MM.1S (cell line): Measurements from ENCODE around the gene OR2L5.

ENCODE experiments used
- DNase-seq: peaks from one replicate; pipeline ENCODE4 v3.0.0-alpha.2; 2015
- H2AFZ ChIP-seq: fragments of 300-600 bp; sonication (generic); 2 replicates; pipeline ENCODE4 v1.6.0; 2016; ENCODE audit warnings: antibody characterized with exemption, low read length
- H3F3A ChIP-seq: fragments of 300-600 bp; sonication (generic); 2 replicates; pipeline ENCODE4 v1.6.1; 2016; ENCODE audit warnings: mild to moderate bottlenecking, antibody characterized with exemption, low read length, moderate library complexity, mixed read lengths; ENCODE audit not compliant: insufficient read depth
- H3K27ac ChIP-seq: fragments of 300-600 bp; sonication (generic); 2 replicates; pipeline ENCODE4 v1.5.1; 2016; ENCODE audit warnings: mild to moderate bottlenecking, low read length
- H3K27me3 ChIP-seq: fragments of 300-600 bp; sonication (generic); replicated peaks from 2 replicates; pipeline ENCODE4 v1.6.0; 2016; ENCODE audit warnings: low read length; ENCODE audit not compliant: insufficient read depth
- H3K36me3 ChIP-seq: fragments of 300-600 bp; sonication (generic); replicated peaks from 2 replicates; pipeline ENCODE4 v1.6.1; 2016; ENCODE audit warnings: mild to moderate bottlenecking, low read length, mixed read lengths; ENCODE audit not compliant: insufficient read depth
- H3K4me1 ChIP-seq: fragments of 300-600 bp; sonication (generic); 2 replicates; pipeline ENCODE4 v1.6.1; 2016; ENCODE audit warnings: low read length, mixed read lengths
- H3K4me2 ChIP-seq: fragments of 300-600 bp; sonication (generic); 2 replicates; pipeline ENCODE4 v1.6.0; 2016; ENCODE audit warnings: low read depth, low read length
- H3K4me3 ChIP-seq: fragments of 300-600 bp; sonication (generic); 2 replicates; pipeline ENCODE4 v1.5.1; 2016; ENCODE audit warnings: low read length, mixed read lengths
- H3K79me2 ChIP-seq: fragments of 300-600 bp; sonication (generic); 2 replicates; pipeline ENCODE4 v1.6.1; 2016; ENCODE audit warnings: mixed run types, low read length, mixed read lengths
- H3K9ac ChIP-seq: fragments of 300-600 bp; sonication (generic); 2 replicates; pipeline ENCODE4 v1.6.1; 2016; ENCODE audit warnings: low read length, mixed read lengths
- H3K9me2 ChIP-seq: fragments of 300-600 bp; sonication (generic); replicated peaks from 2 replicates; pipeline ENCODE4 v1.6.1; 2016; ENCODE audit warnings: mild to moderate bottlenecking, low read length, mixed read lengths; ENCODE audit not compliant: insufficient read depth
- H3K9me3 ChIP-seq: fragments of 300-600 bp; sonication (generic); replicated peaks from 2 replicates; pipeline ENCODE4 v1.6.1; 2016; ENCODE audit warnings: mild to moderate bottlenecking, low read length, mixed read lengths; ENCODE audit not compliant: insufficient read depth
- H4K20me1 ChIP-seq: fragments of 300-600 bp; sonication (generic); 2 replicates; pipeline ENCODE4 v1.6.1; 2016; ENCODE audit warnings: mild to moderate bottlenecking, low read length, moderate library complexity, mixed read lengths; ENCODE audit not compliant: insufficient read depth
- EZH2 ChIP-seq: fragments of 300-600 bp; sonication (generic); optimal IDR thresholded peaks from 2 replicates; pipeline ENCODE3; 2017; ENCODE audit warnings: low read depth, mild to moderate bottlenecking, antibody characterized with exemption, low read length, mixed read lengths
- EZH2phosphoT487 ChIP-seq: fragments of 300-600 bp; sonication (generic); IDR thresholded peaks from 2 replicates; pipeline ENCODE4 v1.6.1; 2018; ENCODE audit warnings: antibody characterized with exemption, low read length
- TF ChIP-seq, protein P1 (sequence below): fragments of 300-600 bp; sonication (generic); IDR thresholded peaks from 2 replicates; pipeline ENCODE4 v1.5.1; 2016; ENCODE audit warnings: antibody characterized with exemption, low read length, mixed read lengths

The OR2L5 gene

GRCh38 chr1:248047008-248047407 is 33.5 kb downstream of the OR2L5 start:
- no peaks in the 10 kb centered on the region for H3K36me3 ChIP-seq
- no peaks in the 10 kb centered on the region for H3K9me3 ChIP-seq
- H3K27ac ChIP-seq: no peak overlapping the region
- no peaks in the 10 kb centered on the region; the same call in 1 of the 2 replicates for H3K9me2 ChIP-seq
- no peaks in the 10 kb centered on the region for H3K27me3 ChIP-seq
- no peak for TF ChIP-seq EZH2
- TF ChIP-seq EZH2phosphoT487: no peak
- no peak for DNase-seq
- H3K4me2 ChIP-seq: no peak overlapping the region
- peaks cover 12% of the 10 kb centered on the region for H3F3A ChIP-seq
- H4K20me1 ChIP-seq: no peaks in the 10 kb centered on the region
- no peak overlapping the region for H2AFZ ChIP-seq
- H3K4me1 ChIP-seq: peaks cover 4% of the 10 kb centered on the region; the same call in 1 of the 2 replicates
- H3K79me2 ChIP-seq: no peaks in the 10 kb centered on the region
- no peak overlapping the region for H3K9ac ChIP-seq
- H3K4me3 ChIP-seq: no peak overlapping the region

DNA sequence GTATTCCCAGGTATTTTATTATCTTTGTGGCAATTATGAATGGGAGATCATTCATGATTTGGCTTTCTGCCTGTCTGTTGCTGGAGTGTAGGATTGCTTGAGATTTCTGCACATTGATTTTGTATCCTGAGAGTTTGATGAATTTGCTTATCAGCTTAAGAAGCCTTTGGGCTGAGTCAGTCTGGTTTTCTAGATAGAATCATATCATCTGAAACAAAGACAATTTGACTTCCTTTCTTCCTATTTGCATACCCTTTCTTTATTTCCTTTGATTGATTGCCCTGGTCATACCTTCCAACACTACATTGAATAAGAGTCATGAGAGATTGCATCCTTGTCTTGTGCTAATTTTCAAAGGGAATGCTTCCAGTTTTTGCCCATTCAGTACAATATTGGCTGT is 41.2 kb downstream of the OR2L5 start:
- H3F3A ChIP-seq: no peaks in the 10 kb centered on the region
- no peaks in the 10 kb centered on the region for H3K79me2 ChIP-seq
- no peak overlapping the region for H2AFZ ChIP-seq
- H3K9me2 ChIP-seq: no peaks in the 10 kb centered on the region
- H3K4me1 ChIP-seq: no peaks in the 10 kb centered on the region
- H3K27me3 ChIP-seq: no peaks in the 10 kb centered on the region
- H3K4me2 ChIP-seq: no peak overlapping the region
- H3K36me3 ChIP-seq: no peaks in the 10 kb centered on the region
- no peak overlapping the region for H3K4me3 ChIP-seq
- H3K27ac ChIP-seq: no peak overlapping the region
- TF ChIP-seq EZH2phosphoT487: no peak
- TF ChIP-seq EZH2: no peak
- TF ChIP-seq, protein P1, sequence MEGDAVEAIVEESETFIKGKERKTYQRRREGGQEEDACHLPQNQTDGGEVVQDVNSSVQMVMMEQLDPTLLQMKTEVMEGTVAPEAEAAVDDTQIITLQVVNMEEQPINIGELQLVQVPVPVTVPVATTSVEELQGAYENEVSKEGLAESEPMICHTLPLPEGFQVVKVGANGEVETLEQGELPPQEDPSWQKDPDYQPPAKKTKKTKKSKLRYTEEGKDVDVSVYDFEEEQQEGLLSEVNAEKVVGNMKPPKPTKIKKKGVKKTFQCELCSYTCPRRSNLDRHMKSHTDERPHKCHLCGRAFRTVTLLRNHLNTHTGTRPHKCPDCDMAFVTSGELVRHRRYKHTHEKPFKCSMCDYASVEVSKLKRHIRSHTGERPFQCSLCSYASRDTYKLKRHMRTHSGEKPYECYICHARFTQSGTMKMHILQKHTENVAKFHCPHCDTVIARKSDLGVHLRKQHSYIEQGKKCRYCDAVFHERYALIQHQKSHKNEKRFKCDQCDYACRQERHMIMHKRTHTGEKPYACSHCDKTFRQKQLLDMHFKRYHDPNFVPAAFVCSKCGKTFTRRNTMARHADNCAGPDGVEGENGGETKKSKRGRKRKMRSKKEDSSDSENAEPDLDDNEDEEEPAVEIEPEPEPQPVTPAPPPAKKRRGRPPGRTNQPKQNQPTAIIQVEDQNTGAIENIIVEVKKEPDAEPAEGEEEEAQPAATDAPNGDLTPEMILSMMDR: no peak
- H3K9ac ChIP-seq: no peak overlapping the region
- H3K9me3 ChIP-seq: no peaks in the 10 kb centered on the region
- no peaks in the 10 kb centered on the region for H4K20me1 ChIP-seq
- DNase-seq: no peak

- Histone ChIP-seq H3K9me2 (no peaks in the 10 kb centered on the region), H3K4me1 (no peaks in the 10 kb centered on the region), H2AFZ (no peak overlapping the region), H3K79me2 (no peaks in the 10 kb centered on the region), H3K36me3 (no peaks in the 10 kb centered on the region), H4K20me1 (no peaks in the 10 kb centered on the region), H3F3A (no peaks in the 10 kb centered on the region), H3K4me3 (no peak overlapping the region), H3K9me3 (no peaks in the 10 kb centered on the region), H3K27ac (no peak overlapping the region), H3K4me2 (no peak overlapping the region), H3K9ac (no peak overlapping the region), H3K27me3 (no peaks in the 10 kb centered on the region)
- TF ChIP-seq EZH2phosphoT487 (no peak), EZH2 (no peak)
- TF ChIP-seq, protein P1: no peak
- DNase-seq: no peak
Measured at GRCh38 chr1:248055261-248055660, 41.8 kb downstream of the OR2L5 start.

GRCh38 chr1:248065071-248065470 is 51.6 kb downstream of the OR2L5 start:
- no peaks in the 10 kb centered on the region for H4K20me1 ChIP-seq
- no peak for DNase-seq
- no peak overlapping the region for H3K27ac ChIP-seq
- H3K27me3 ChIP-seq: no peaks in the 10 kb centered on the region
- H3K9me2 ChIP-seq: no peaks in the 10 kb centered on the region
- no peak overlapping the region for H2AFZ ChIP-seq
- H3K36me3 ChIP-seq: no peaks in the 10 kb centered on the region
- no peak overlapping the region for H3K4me2 ChIP-seq
- no peak for TF ChIP-seq EZH2phosphoT487
- no peak for TF ChIP-seq EZH2
- TF ChIP-seq, protein P1: no peak
- no peak overlapping the region for H3K4me3 ChIP-seq
- H3K9me3 ChIP-seq: no peaks in the 10 kb centered on the region
- no peaks in the 10 kb centered on the region for H3K4me1 ChIP-seq
- no peaks in the 10 kb centered on the region for H3K79me2 ChIP-seq
- H3K9ac ChIP-seq: no peak overlapping the region
- H3F3A ChIP-seq: no peaks in the 10 kb centered on the region
